KOPT-K1 (cell line): Measurements from ENCODE around the gene FRG1.
"Not testable (repeated sequence)": the region's sequence is repeated elsewhere in the genome, so short reads cannot be mapped to it uniquely, and the experiment has no call there.

ENCODE experiments used
- H3K27ac ChIP-seq: fragments of 200-600 bp; sonication (generic); 2 replicates; pipeline ENCODE4 v1.5.1; 2016; ENCODE audit warnings: antibody characterized with exemption, mild to moderate bottlenecking, low read depth, low read length; ENCODE audit not compliant: poor library complexity, severe bottlenecking
- H3K36me3 ChIP-seq: fragments of 200-600 bp; sonication (generic); 2 replicates; pipeline ENCODE4 v1.5.1; 2017; ENCODE audit warnings: antibody characterized with exemption, mild to moderate bottlenecking, low read length, moderate library complexity; ENCODE audit not compliant: insufficient read depth
- H3K9me3 ChIP-seq: fragments of 200-600 bp; sonication (generic); 2 replicates; pipeline ENCODE4 v1.5.1; 2017; ENCODE audit warnings: antibody characterized with exemption, low read length, mild to moderate bottlenecking; ENCODE audit not compliant: insufficient read depth, poor library complexity, severe bottlenecking

FRG1 gene

DNA sequence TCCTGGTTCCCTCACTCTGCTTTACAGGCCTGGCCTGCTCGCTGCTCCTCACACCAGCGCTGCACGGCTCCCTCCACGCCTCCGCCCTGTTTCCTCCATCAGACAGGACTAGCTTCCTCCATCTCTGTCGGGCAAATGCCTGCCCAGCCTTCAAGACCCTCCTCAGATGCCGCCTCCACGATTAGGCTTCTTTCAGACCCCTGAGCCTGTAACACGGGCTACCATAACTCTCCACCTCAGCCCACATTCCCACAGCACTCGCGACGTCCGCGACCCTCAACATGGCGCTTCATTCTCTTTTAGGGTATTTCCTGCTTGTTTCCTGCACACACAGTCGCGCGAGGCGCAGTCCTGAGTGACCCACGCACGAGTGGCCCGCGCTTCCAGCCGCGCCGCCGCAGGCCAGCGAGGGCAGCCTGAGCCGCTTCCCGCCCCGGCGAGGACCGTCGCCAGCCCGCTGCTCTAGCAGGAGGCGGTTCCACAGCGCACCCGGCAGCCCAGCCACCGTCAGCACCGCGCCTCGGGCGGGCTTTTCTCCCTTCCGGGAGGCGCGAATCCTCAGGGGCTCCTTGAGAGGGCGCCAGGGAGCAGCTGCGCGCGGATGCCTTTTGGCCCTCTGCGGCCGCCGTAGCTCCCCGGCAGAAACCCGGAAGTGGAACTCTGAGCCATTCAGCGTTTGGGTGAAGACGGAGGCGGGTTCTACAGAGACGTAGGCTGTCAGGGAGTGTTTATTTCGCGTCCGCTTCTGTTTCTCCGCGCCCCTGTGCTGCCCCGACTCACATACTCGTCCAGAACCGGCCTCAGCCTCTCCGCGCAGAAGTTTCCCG lies at the start of gene FRG1:
Gene FRG1 (plus strand): TSS at position 695 of the 827 bp plus-strand sequence. CDS start 138 bp downstream, outside the sequence.
- Histone ChIP-seq H3K36me3 (peaks cover 17% of the 10 kb centered on the region), H3K9me3 (no peaks in the 10 kb centered on the region), H3K27ac (peak within 1 kb of the TSS; percentile 81)

- Histone ChIP-seq H3K9me3 (no peaks in the 10 kb centered on the region), H3K36me3 (no peaks in the 10 kb centered on the region), H3K27ac (no peak overlapping the region)
These were observed 43.0 kb upstream of the FRG1 start for GRCh38 chr4:189897667-189898066.

DNA sequence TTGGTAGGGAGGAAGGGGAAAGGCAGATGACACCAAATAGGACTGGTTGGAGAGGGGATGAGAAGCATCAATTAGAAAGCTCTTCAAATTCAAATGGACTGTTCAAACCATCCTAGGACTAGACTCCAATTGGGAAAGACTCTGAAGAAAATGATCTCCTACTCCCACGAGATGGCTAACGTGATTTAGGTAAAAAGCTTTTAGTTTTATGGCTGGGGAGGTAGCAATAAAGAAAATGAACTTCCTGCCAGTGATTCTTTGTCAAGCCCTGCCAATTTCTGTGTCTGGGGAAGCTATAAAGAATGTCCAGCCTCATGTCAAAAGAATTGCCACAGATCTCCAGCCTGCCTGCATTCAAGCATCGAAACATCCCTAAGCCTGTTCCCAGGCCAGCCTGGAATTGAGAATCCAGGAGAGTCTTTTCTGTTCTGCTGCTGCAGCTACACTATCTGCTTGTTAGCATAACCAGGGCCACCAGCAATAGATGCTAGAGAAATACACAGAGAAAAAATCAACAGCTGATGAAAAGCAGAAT lies 41.1 kb upstream of the FRG1 start:
- not testable (repeated sequence) for H3K27ac ChIP-seq, H3K9me3 ChIP-seq, H3K36me3 ChIP-seq

DNA sequence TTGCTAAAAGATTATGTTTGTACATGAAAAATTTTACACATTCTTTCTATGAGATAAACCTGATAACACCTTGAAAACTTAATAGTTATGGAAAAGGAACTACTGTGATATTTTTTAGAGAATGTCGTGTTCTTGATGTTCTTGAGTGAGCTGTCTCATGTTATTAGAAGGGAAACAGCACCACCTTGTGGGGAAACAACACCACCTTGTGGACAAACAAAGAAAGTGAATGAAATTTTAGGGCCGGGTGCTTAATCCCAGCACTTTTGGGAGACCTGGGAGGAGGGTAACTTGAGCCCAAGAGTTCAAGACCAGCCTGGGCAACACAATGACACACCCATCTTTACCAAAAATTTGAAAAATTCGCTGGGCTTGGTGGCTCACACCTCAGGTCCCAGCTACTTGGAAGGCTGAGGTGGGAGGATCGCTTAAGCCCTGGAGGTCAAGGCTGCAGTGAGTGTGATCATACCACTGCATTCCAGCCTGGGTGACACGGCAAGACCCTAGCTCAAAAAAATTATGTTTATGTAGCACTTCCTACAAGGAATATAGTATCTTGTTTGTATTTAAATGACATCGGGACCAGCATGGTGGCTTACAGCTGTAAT lies 36.1 kb upstream of the FRG1 start:
- not testable (repeated sequence) for H3K27ac ChIP-seq, H3K9me3 ChIP-seq, H3K36me3 ChIP-seq

DNA sequence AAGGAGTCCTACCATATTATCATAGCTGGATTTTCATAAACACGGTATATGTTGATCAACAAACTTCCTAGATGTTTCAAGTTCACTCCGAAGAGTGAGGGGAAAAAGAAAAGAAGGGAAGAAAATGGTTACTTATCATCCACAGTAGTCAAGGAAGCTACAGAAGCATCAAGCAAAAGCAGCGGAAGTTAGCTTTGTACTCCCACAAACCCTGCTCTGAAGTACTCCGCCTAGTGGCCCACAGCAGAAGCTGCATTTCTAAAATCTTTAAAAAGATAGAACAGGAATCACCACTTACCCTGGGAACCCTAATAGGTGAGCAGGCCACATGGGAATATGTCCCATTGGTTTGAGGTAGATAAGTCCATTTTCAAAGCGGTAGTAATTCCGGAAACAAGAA lies 28.5 kb upstream of the FRG1 start:
- no peaks in the 10 kb centered on the region for H3K36me3 ChIP-seq
- H3K27ac ChIP-seq = no peak overlapping the region
- H3K9me3 ChIP-seq = peaks cover 5% of the 10 kb centered on the region

DNA sequence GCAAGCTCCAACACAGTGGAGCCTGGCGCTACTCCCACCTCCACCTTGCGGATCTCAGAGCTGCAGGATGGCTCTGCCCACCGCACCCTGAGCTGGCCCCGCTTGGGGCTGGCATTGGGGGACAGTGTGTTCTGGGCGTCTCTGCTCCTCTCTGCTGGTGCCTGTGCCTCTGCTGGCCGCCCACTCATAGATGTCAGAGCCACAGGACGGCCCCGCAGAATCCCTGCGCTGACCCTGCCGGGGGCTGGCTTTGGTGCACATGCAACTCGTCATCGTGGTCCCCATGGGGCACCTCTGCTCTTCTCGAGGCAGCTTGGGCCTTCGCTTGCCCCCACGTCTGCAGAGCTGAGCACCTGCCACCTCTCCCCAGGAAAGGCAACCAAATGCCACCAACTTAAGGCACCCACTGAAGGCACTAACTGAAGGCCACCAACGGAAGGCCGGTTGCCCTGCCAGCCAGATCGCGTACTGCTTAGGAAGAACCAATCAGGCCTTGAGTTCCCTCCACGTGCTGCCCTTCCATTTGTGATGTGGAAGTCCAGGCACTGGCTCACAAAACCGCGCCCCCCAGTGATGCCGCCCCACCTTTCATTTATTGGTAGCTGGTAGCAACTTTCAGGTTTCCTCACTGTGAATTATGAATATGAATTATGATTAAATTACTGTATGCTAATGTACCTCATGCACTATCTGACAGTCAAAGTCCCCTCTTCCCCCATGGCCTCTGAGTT lies 23.3 kb upstream of the FRG1 start:
- H3K27ac ChIP-seq = no peak overlapping the region
- no peaks in the 10 kb centered on the region for H3K36me3 ChIP-seq
- H3K9me3 ChIP-seq = peaks cover 27% of the 10 kb centered on the region

DNA sequence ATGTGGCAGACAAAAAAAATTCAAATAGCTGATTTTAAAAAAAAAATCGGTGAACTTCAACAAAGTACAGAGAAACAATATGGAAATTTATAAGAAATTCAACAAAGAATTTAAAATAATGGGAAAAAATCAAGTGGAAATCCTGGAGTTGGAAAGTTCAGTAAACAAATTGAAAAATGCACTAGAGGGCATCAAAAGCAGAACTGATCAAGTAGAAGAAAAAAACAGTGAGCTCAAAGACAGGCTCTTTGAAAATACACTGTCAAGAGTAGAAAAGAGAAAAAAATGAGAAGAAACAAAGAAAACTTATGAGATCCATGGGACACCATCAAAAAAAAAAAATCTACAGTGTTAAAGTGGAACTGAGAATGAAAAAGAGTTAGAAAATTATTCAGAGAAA lies 19.6 kb upstream of the FRG1 start:
- Histone ChIP-seq H3K36me3 (no peaks in the 10 kb centered on the region), H3K9me3 (peaks cover 27% of the 10 kb centered on the region)

GRCh38 chr4:189926742-189927141 lies 13.9 kb upstream of the FRG1 start:
- not testable (repeated sequence) for H3K9me3 ChIP-seq, H3K36me3 ChIP-seq, H3K27ac ChIP-seq

More for the DNA sequence above, 19.6 kb upstream of the FRG1 start:
- no peak overlapping the region for H3K27ac ChIP-seq

DNA sequence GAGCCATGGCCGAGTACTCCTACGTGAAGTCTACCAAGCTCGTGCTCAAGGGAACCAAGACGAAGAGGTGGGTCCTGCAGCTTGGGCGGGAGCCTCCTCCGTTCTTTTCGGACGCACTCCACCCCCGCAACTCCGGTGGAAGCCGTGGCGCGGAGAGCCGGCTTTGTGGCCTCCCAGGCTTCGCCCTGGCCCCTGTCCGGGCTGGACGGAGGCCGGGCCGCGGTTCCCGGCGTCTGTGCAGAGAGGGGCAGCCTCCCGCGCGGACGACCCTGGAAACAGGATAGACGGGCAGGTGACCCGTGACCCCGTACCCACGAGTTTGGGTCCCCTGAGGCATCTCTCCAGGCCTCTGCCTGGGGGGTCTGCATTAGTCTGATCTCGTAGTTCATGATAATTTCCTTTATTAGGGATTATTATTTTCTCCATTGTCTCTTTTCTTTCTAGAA lies 356 bp downstream of the FRG1 start:
- peak overlapping the region; percentile 81 for H3K27ac ChIP-seq
- peaks cover 17% of the 10 kb centered on the region for H3K36me3 ChIP-seq
- no peaks in the 10 kb centered on the region for H3K9me3 ChIP-seq

- H3K36me3 ChIP-seq = peaks cover 16% of the 10 kb centered on the region; the same call in 1 of the 2 replicates
- H3K27ac ChIP-seq, H3K9me3 ChIP-seq: not testable (repeated sequence)
These were observed 1.7 kb downstream of the FRG1 start for GRCh38 chr4:189942412-189942811.

DNA sequence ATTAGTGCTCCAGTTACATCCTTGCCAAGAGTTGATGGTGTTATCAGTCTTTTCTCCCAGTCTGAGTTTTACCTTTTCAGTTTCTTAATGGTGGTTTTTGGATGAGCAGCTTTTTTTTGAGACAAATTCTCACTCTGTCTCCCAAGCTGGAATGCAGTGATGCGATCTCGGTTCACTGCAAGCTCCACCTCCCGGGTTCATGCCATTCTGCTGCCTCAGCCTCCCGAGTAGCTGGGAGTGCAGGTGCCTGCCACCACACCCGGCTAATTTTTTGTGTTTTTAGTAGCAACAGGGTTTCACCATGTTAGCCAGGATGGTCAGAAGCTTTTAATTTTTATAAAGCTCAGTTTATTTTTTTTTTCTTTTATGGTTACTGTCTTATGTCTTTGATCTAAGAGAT lies 3.4 kb downstream of the FRG1 start:
- H3K36me3 ChIP-seq = peaks cover 32% of the 10 kb centered on the region
- H3K9me3 ChIP-seq, H3K27ac ChIP-seq: not testable (repeated sequence)

GRCh38 chr4:189946906-189947305 lies 6.2 kb downstream of the FRG1 start:
- H3K27ac ChIP-seq, H3K9me3 ChIP-seq: not testable (repeated sequence)
- peaks cover 39% of the 10 kb centered on the region for H3K36me3 ChIP-seq

DNA sequence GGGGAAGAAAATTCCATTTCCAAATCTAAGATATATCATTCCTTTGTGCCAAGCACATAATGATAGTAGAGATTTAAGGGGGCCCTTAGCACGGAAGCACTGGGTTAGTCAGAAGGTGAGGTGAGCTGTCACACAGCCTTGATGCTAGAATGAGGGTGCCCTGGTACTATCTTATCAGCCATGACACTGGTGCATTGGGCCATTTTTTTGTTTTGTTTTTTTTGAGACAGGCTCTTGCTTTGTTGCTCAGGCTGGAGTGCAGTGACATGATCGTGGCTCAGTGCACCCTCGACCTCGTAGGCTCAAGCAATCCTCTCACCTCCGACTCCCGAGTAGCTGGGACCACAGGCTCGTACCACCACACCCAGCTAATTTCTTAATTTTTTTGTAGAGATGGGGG lies 7.8 kb downstream of the FRG1 start:
- H3K9me3 ChIP-seq, H3K27ac ChIP-seq: not testable (repeated sequence)
- H3K36me3 ChIP-seq = peaks cover 41% of the 10 kb centered on the region

DNA sequence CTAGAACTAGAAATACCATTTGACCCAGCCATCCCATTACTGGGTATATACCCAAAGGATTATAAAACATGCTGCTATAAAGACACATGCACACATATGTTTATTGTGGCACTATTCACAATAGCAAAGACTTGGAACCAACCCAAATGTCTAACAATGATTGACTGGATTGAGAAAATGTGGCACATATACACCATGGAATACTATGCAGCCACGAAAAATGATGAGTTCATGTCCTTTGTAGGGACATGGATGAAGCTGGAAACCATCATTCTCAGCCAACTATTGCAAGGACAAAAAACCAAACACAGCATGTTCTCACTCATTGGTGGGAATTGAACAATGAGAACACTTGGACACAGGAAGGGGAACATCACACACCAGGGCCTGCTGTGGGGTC lies 28.6 kb downstream of the FRG1 start:
- not testable (repeated sequence) for H3K36me3 ChIP-seq

DNA sequence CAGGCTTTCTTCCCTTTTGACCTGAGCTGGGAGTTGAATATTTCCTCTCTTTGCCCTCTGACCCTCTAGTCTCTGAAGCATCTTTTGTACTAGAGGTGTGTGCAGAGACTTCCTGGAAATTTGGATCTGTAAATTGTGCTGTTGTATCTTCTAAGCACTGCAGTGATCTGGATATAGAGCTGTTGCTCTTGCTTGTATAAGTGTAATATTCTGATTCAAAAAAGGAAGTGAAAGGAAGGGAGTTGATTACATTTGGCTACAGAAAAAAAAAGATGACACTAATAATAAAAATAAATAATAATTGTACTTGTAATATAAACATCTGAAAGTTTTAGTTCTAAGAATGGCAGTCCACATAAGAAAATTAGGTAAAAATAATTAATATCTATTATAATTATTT lies 33.0 kb downstream of the FRG1 start:
- Histone ChIP-seq H3K27ac (no peak overlapping the region), H3K9me3 (no peaks in the 10 kb centered on the region), H3K36me3 (no peaks in the 10 kb centered on the region)

More for the DNA sequence above, 28.6 kb downstream of the FRG1 start:
- not testable (repeated sequence) for H3K9me3 ChIP-seq, H3K27ac ChIP-seq
